A549 (cell line): ENCODE results near the gene ATG16L1. TPM values are rescaled to one million over a fixed set of nuclear protein-coding genes. Genes with fewer than 3 reads are reported as not detected.
A peak's percentile ranks its signal among the peaks of the same experiment; 100 is the strongest.

Experiments
- ATAC-seq, 2 experiments: fragments of 200-7000 bp in 1 of 2; fragments of >200 bp in 1 of 2; cut with Nextera tagmentation in 1 of 2; cut with Tn5 transposase in 1 of 2; 3 replicates each; pipeline versions ENCODE4 v1.8.0 to v1.9.1; 2018 to 2020; ENCODE audit warnings: mild to moderate bottlenecking in 1 of 2, moderate library complexity in 1 of 2
- CTCF ChIA-PET: fragments of 300-600 bp; sonication (Branson Sonifier 250); formaldehyde crosslinking; extraction: SDS; loops from one replicate; lab custom pipeline; 2021; ENCODE audit warnings: antibody characterized with exemption, inconsistent platforms; lab: Yijun Ruan, JAX
- POLR2A ChIA-PET: fragments of 350-600 bp; formaldehyde crosslinking; extraction: SDS; loops from one replicate; lab custom pipeline; 2021; ENCODE audit warnings: antibody characterized with exemption, inconsistent platforms; lab: Yijun Ruan, JAX
- DNase-seq, 2 experiments: peaks; one replicate each; pipeline versions ENCODE4 v3.0.0 to v3.0.0-alpha.2; 2011 to 2016; ENCODE audit warnings: low read depth in 1 of 2, low spot score in 1 of 2
- FAIRE-seq: peaks from 2 replicates; lab custom pipeline; 2011; peaks lifted over from hg19 to GRCh38; lab: Jason Lieb, UNC
- H3K27ac ChIP-seq, 2 experiments: fragments of >200 bp; sonication (Bioruptor Twin); formaldehyde crosslinking; 3 replicates each; pipeline ENCODE4 v1.5.1; 2016 to 2017
- H3K4me1 ChIP-seq: fragments of >200 bp; sonication (Bioruptor Twin); formaldehyde crosslinking; 3 replicates; pipeline ENCODE4 v1.6.1; 2016
- H3K4me2 ChIP-seq: fragments of >200 bp; sonication (Bioruptor Twin); formaldehyde crosslinking; 3 replicates; pipeline ENCODE4 v1.6.1; 2016
- H3K4me3 ChIP-seq: fragments of >200 bp; sonication (Bioruptor Twin); formaldehyde crosslinking; 3 replicates; pipeline ENCODE4 v1.5.1; 2016
- H3K9me3 ChIP-seq: fragments of >200 bp; sonication (Bioruptor Twin); formaldehyde crosslinking; 3 replicates; pipeline ENCODE4 v1.6.1; 2016
- ATOH8 ChIP-seq: fragments of 250-450 bp; sonication (Bioruptor Pico); IDR thresholded peaks from 2 replicates; pipeline ENCODE4 v1.5.0; 2020; ENCODE audit warnings: low read depth, mild to moderate bottlenecking, moderate library complexity
- CBX2 ChIP-seq: fragments of 200-600 bp; sonication (generic); IDR thresholded peaks from 2 replicates; pipeline ENCODE4 v1.6.1; 2016; ENCODE audit warnings: low read depth, mild to moderate bottlenecking, borderline replicate concordance
- CBX8 ChIP-seq: fragments of 200-600 bp; sonication (generic); IDR thresholded peaks from 2 replicates; pipeline ENCODE4 v1.6.1; 2016
- EHF ChIP-seq: fragments of 250-450 bp; sonication (Bioruptor Pico); IDR thresholded peaks from 2 replicates; pipeline ENCODE4 v1.5.0; 2020; ENCODE audit warnings: mild to moderate bottlenecking
- ELK1 ChIP-seq: fragments of 150-350 bp; IDR thresholded peaks from 2 replicates; pipeline ENCODE4 v1.6.1; 2014; ENCODE audit warnings: low read depth, mild to moderate bottlenecking, low read length
- FOSL2 ChIP-seq, 2 experiments: fragments of 450-650 bp in 1 of 2; fragments of >200 bp in 1 of 2; sonication (Bioruptor Twin) in 1 of 2; formaldehyde crosslinking; IDR thresholded peaks; 2 replicates each; pipeline versions ENCODE4 v1.5.0 to v1.6.1; 2016 to 2020; ENCODE audit warnings: mild to moderate bottlenecking in 1 of 2, moderate library complexity in 1 of 2
- GATA3 ChIP-seq: IDR thresholded peaks from 2 replicates; pipeline ENCODE4 v1.6.1; 2012; ENCODE audit warnings: borderline replicate concordance
- HOXA7 ChIP-seq: fragments of 250-450 bp; sonication (Bioruptor Pico); IDR thresholded peaks from 2 replicates; pipeline ENCODE4 v1.5.0; 2020; ENCODE audit warnings: mild to moderate bottlenecking, moderate library complexity
- HOXB13 ChIP-seq: fragments of 250-450 bp; sonication (Bioruptor Pico); IDR thresholded peaks from 2 replicates; pipeline ENCODE4 v1.5.0; 2020; ENCODE audit warnings: low read depth, mild to moderate bottlenecking, moderate library complexity
- HOXB5 ChIP-seq: fragments of 250-450 bp; sonication (Bioruptor Pico); IDR thresholded peaks from 2 replicates; pipeline ENCODE4 v1.5.0; 2020; ENCODE audit warnings: mild to moderate bottlenecking, moderate library complexity
- KDM5A ChIP-seq: fragments of 200-600 bp; sonication (generic); IDR thresholded peaks from 2 replicates; pipeline ENCODE4 v1.6.1; 2016; ENCODE audit warnings: antibody characterized with exemption, mild to moderate bottlenecking
- MAZ ChIP-seq: fragments of 150-350 bp; IDR thresholded peaks from 2 replicates; pipeline ENCODE4 v1.6.1; 2014; ENCODE audit warnings: antibody characterized with exemption, low read depth, low read length, borderline replicate concordance
- MYC ChIP-seq: IDR thresholded peaks from 2 replicates; pipeline ENCODE4 v1.6.1; 2012; ENCODE audit warnings: mild to moderate bottlenecking, inconsistent platforms, low read length, improper control_type of control experiment, borderline replicate concordance
- NPAS2 ChIP-seq: fragments of 250-450 bp; sonication (Bioruptor Pico); IDR thresholded peaks from 2 replicates; pipeline ENCODE4 v1.8.0; 2022; ENCODE audit warnings: mild to moderate bottlenecking, moderate library complexity, borderline replicate concordance
- PHF8 ChIP-seq: fragments of 200-600 bp; sonication (generic); IDR thresholded peaks from 2 replicates; pipeline ENCODE4 v1.6.1; 2016; ENCODE audit warnings: low read depth, mild to moderate bottlenecking, antibody characterized with exemption, moderate library complexity, borderline replicate concordance
- POLR2AphosphoS2 ChIP-seq: conservative IDR thresholded peaks from 2 replicates; pipeline ENCODE4 v1.6.1; 2012; ENCODE audit warnings: low read length, improper control_type of control experiment, inconsistent platforms
- RAD21 ChIP-seq, 2 experiments: fragments of >200 bp in 1 of 2; sonication (Bioruptor Twin) in 1 of 2; formaldehyde crosslinking in 1 of 2; IDR thresholded peaks in 1 of 2; conservative IDR thresholded peaks in 1 of 2; 2 replicates in 1 of 2; 3 replicates in 1 of 2; pipeline ENCODE4 v1.6.1; 2012 to 2018; ENCODE audit warnings: inconsistent platforms in 1 of 2
- REST ChIP-seq: fragments of 200-600 bp; sonication (generic); IDR thresholded peaks from 2 replicates; pipeline ENCODE4 v1.6.1; 2016; ENCODE audit warnings: antibody characterized with exemption, mild to moderate bottlenecking, moderate library complexity
- SMC3 ChIP-seq: fragments of >200 bp; sonication (Bioruptor Twin); formaldehyde crosslinking; IDR thresholded peaks from 3 replicates; pipeline ENCODE4 v1.6.1; 2018; ENCODE audit warnings: inconsistent platforms
- SREBF2 ChIP-seq: fragments of 450-650 bp; IDR thresholded peaks from 2 replicates; pipeline ENCODE4 v1.6.1; 2014; ENCODE audit warnings: mild to moderate bottlenecking, moderate library complexity
- TFCP2L1 ChIP-seq: fragments of 250-450 bp; sonication (Bioruptor Pico); IDR thresholded peaks from 2 replicates; pipeline ENCODE4 v1.5.0; 2021; ENCODE audit warnings: mild to moderate bottlenecking
- ZSCAN20 ChIP-seq: fragments of 250-450 bp; sonication (Bioruptor Pico); IDR thresholded peaks from 2 replicates; pipeline ENCODE4 v1.8.0; 2022; ENCODE audit warnings: mild to moderate bottlenecking, moderate library complexity
- WGBS: methylation state at CpG from one replicate; pipeline ENCODE4 v1.1.6; 2017; ENCODE audit errors: missing lambda C conversion rate; 5-methylcytosine and 5-hydroxymethylcytosine counted together
- polyA plus RNA-seq, 4 experiments: library from polyadenylated mRNA; depleted of rRNA in 3 of 4; stranded (reverse); fragments of >200 nt; fragmentation: RNase III in 1 of 4; extraction: RNeasy Plus Mini Kit Qiagen cat#74134 plus additional on column Dnase treatment in 1 of 4; gene quantifications; 2 replicates in 3 of 4; 3 replicates in 1 of 4; pipeline ENCODE4 v1.2.3, GENCODE V29; 2011 to 2017

The ATG16L1 gene
- polyA plus RNA-seq, 2 of the 4 experiments (the other 2 are of a cell fraction) = 45.1 to 70.9 TPM

- TF ChIP-seq EHF (CRISPR knock-in tag) (no peak), SMC3 (no peak)
Observed at GRCh38 chr2:233258211-233258610, 6.7 kb downstream of the ATG16L1 start (continued).

DNA sequence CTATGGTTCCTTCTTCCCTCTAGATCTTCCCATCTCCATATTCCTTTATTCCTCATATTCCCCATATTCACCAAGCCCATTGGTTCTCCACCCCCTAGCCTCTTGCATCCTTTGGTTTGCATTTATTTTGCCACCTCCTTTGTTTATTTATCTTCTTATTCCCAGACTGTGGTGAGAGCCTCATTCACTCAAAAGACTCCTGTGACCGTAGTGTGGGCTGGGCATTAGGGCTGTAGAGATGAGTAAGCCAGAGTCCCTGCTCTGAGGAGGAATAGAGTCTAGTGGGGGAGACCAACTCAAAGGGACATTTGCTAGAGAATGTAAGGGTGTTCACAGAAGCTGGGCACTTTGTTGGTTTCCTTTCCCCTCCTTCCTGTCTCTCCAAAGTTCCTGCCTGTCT, 8.3 kb downstream of the ATG16L1 start:
- Histone ChIP-seq H3K9me3 (no peaks in the 10 kb centered on the region), H3K27ac (no peak overlapping the region), H3K4me2 (no peak overlapping the region), H3K4me3 (no peak overlapping the region), H3K4me1 (peaks cover 21% of the 10 kb centered on the region)
- no peak for FAIRE-seq
- TF ChIP-seq POLR2AphosphoS2 (no peak), RAD21 (conservative IDR thresholded peaks at IDR 0.05 in 1 of 2, IDR thresholded peaks at IDR 0.05 in 1 of 2) (no peak), NPAS2 (no peak), ZSCAN20 (CRISPR knock-in tag) (no peak)
- ChIA-PET CTCF (no interaction called here), POLR2A (no interaction called here)
- WGBS = 85% methylated on average over 1 of the region's 1 CpG
- peak in 1 of 2 experiments; percentile 37; a peak in 2 of 6 replicates for ATAC-seq
- DNase-seq = no peak

DNA sequence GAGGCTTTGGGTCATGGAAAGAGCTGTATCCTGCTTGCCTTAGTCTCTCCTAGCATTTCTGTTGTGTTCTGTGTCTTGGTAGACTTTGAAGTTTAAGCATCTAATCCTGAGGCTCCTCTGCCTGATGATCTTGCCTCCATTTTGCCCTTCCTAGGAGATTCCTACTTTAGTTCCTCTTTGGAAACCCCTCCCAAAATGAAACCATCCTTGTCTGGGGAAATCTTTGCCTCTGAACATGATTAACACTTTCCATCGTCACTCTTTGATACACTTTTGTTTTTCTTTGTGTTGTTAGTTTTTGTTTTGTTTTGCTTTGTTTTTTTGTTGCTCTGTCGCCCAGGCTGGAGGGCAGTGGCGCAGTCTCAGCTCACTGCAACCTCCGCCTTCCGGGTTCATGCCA, 9.2 kb downstream of the ATG16L1 start:
- no peak for ATAC-seq
- DNase-seq = no peak
- Histone ChIP-seq H3K9me3 (no peaks in the 10 kb centered on the region), H3K4me2 (no peak overlapping the region), H3K4me1 (peaks cover 12% of the 10 kb centered on the region; the same call in 2 of the 3 replicates), H3K4me3 (no peak overlapping the region), H3K27ac (no peak overlapping the region)
- ChIA-PET CTCF (interaction anchor here (1.5 to 6.4 kb wide), 2 partner anchors 8 to 12 kb away, joined by 5 to 49 read pairs; partner anchors contain the start of gene ATG16L1), POLR2A (interaction anchor here (1.4 kb wide), 1 partner anchor 9 kb away, joined by 3 read pairs; the partner anchor contains the start of gene ATG16L1)
- 96% methylated on average over 5 of the region's 5 CpGs for whole genome bisulfite sequencing
- no peak for FAIRE-seq
- no peak for TF ChIP-seq ELK1
- no peak for TF ChIP-seq CBX8
- no peak for TF ChIP-seq TFCP2L1
- no peak for TF ChIP-seq HOXA7 (CRISPR knock-in tag)
- TF ChIP-seq FOSL2 (IDR thresholded peaks at IDR 0.05) = no peak
- no peak for TF ChIP-seq FOSL2 (CRISPR knock-in tag; IDR thresholded peaks at IDR 0.05)
- no peak for TF ChIP-seq HOXB5 (CRISPR knock-in tag)
- TF ChIP-seq MAZ = no peak
- no peak for TF ChIP-seq SREBF2
- no peak for TF ChIP-seq ATOH8

DNA sequence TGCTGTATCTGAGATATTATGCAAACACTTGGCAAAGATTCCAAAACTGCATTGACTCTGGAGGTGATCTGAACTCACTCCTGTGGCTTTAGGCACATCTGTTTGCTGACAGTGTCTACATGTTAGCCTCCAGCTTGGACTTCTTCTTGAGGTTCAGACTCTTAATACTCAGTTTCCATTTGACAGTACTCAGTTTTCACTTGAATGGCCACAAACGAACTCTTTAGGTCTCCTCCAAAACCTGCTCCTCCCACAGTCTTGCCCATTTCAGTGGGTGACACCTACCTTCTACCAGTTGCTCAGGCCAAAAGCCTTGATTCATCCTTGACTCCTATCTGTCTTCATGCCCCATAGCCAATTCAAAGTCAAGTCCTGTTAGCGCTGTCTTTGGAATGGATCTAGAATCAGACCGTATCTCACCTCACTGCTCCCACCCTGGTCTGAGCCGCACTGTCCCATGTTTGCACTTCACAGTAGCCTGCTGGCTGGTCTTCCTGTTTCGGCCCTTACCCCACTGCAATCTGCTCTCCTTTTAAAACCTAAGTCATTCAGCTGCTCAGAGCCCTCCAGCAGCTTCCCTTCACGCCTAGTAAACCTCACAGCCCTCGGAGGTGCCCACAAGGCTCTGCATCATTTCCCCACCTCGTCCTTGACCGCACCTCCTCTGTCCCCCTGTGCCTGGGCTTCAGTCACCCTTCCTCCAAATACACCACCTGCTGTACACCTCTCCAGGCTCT, 10.5 kb downstream of the ATG16L1 start:
- CTCF ChIA-PET = interaction anchor here (1.4 to 6.4 kb wide), 3 partner anchors 9 to 142 kb away, joined by 3 to 49 read pairs (median 5); partner anchors contain the start of gene ATG16L1
- H3K27ac ChIP-seq = no peak overlapping the region
- WGBS = 81% methylated on average over 9 of the region's 9 CpGs
- ATAC-seq (no peak), FAIRE-seq (no peak), DNase-seq (no peak)
- POLR2A ChIA-PET = no interaction called here
- no peaks in the 10 kb centered on the region for H3K9me3 ChIP-seq
- H3K4me1 ChIP-seq = peaks cover 6% of the 10 kb centered on the region; the same call in 1 of the 3 replicates
- H3K4me3 ChIP-seq = no peak overlapping the region
- no peak overlapping the region for H3K4me2 ChIP-seq
- TF ChIP-seq NPAS2 (no peak), HOXB13 (CRISPR knock-in tag) (no peak), KDM5A (no peak), ELK1 (no peak), MYC (no peak), GATA3 (no peak), PHF8 (no peak), TFCP2L1 (no peak), CBX2 (no peak), REST (no peak)
